ENCODE results near the gene CCL19. TPM values are rescaled to one million over a fixed set of nuclear protein-coding genes. Genes with fewer than 3 reads are reported as not detected.
"Not testable (repeated sequence)": the region's sequence is repeated elsewhere in the genome, so short reads cannot be mapped to it uniquely, and the experiment has no call there.

Gene CCL19
- total RNA-seq, result 1 to 10 TPM in 1 of 4 donors, not detected in 3; 1.2 TPM

DNA sequence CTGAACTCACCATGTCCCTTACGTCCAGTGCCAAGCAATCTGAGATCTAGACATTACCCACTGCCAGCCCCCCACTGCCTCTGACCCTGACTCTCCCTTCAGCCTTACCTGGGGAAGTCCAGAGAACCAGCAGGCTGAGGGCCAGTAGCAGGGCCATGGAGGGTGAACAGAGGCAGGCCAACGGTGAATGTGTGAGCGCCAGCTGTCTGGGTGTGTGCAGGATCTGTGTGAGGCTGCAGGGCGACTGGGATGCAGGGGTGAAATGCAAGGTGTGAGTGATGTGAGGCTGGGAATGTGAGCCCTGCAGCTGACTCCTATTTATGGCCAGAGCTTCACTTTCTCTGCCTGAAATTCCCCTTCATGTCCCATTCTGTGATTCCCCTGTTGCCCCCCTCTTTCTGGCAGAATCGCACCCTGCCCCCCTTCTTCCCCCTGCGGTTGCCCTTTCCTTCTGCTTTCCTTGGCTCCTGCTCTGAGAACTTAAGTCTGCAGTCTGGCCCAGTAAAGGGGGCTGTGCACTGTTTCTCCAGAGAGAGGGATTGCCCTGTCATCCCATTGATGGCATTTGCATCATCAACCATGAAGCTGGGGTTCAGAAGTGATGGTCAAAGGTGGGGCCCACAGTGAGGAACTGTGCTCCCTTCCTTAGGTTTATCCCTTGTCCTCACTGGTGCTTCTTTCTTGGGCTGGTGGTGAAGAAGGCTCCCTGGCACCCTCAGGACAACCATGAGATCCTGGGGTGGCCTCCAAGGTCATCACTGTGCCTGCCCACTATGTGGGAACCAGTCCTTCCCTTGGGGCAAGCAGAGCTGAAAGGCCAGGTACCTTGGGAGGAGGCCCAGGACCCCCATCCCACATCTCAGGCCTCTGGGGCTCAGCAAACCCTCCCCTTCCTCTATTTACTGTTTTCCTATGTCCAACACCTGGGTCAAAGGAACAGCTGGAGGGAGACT lies at the start of gene CCL19:
CCL19 (minus strand) TSS at position 294 of the 953 bp plus-strand sequence; CDS start at position 157, 137 bp downstream.
- Histone ChIP-seq H3K4me3 (no peak within 1 kb of the TSS), H3K36me3 (no peaks in the 10 kb centered on the region), H3K27ac (no peak within 1 kb of the TSS), H3K9me3 (no peaks in the 10 kb centered on the region), H3K27me3 (no peaks in the 10 kb centered on the region), H3K4me1 (peaks cover 0 to 13% (median 0%) of the 10 kb centered on the region in 3 donors)
- TF ChIP-seq EP300 (IDR thresholded peaks at IDR 0.05) (no peak), POLR2AphosphoS5 (IDR thresholded peaks at IDR 0.05) (no peak), POLR2A (IDR thresholded peaks at IDR 0.05) (no peak)
- TF ChIP-seq, protein P1, sequence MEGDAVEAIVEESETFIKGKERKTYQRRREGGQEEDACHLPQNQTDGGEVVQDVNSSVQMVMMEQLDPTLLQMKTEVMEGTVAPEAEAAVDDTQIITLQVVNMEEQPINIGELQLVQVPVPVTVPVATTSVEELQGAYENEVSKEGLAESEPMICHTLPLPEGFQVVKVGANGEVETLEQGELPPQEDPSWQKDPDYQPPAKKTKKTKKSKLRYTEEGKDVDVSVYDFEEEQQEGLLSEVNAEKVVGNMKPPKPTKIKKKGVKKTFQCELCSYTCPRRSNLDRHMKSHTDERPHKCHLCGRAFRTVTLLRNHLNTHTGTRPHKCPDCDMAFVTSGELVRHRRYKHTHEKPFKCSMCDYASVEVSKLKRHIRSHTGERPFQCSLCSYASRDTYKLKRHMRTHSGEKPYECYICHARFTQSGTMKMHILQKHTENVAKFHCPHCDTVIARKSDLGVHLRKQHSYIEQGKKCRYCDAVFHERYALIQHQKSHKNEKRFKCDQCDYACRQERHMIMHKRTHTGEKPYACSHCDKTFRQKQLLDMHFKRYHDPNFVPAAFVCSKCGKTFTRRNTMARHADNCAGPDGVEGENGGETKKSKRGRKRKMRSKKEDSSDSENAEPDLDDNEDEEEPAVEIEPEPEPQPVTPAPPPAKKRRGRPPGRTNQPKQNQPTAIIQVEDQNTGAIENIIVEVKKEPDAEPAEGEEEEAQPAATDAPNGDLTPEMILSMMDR (IDR thresholded peaks at IDR 0.05), result no peak
- no peak for ATAC-seq
- 41% methylated on average over 4 of the region's 6 CpGs; no CpG with 5 or more reads in 1 of the 2 donors for WGBS, 2 donors (ENCODE audit: low coverage in 1 of 2)

DNA sequence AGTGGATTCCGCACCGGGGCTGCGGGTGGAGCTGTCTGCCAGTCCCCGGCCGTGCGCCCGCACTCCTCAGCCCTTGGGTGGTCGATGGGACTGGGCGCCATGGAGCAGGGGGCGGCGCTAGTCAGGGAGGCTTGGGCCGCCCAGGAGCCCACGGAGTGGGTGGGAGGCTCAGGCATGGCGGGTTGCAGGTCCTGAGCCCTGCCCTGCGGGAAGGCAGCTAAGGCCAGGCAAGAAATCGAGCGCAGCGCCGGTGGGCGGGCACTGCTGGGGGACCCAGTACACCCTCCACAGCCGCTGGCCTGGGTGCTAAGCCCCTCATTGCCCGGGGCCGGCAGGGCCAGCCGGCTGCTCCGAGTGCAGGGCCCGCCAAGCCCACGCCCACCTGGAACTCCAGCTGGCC lies 49.1 kb upstream of the CCL19 start:
- not testable (repeated sequence) for H3K27ac ChIP-seq, ATAC-seq
- 93% methylated on average over 5 of the region's 27 CpGs; no CpG with 5 or more reads in 1 of the 2 donors for WGBS, 2 donors (ENCODE audit: low coverage in 1 of 2)

DNA sequence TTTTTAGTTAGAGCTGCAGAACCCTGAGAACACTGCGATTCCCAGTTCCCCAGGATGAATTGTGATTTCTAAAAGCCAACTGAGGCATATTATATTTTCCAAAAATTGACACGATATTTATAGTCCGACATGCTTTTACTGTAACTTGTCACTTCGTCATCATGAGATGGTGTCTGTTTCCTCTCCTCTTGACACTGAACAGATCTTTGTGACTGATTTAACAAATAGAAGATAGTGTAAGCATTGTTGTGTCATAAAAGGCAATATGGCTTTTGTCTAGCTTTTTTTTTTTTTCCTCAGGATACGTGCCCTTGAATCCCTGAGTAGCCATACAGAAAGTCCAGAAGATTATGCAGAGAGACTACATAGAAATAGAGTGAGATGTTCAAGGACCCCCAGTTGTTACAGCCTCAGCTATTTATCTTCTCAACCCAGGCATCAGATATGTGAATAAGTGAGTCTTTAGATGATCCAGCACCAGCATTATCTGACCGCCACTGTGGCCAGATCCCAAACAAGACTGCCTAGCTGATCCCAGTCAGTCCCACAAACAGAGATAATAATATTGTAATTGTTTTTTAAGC lies 46.7 kb upstream of the CCL19 start:
- Histone ChIP-seq H3K36me3 (no peaks in the 10 kb centered on the region), H3K9me3 (no peaks in the 10 kb centered on the region), H3K4me1 (no peaks in the 10 kb centered on the region), H3K27me3 (no peaks in the 10 kb centered on the region), H3K4me3 (no peak overlapping the region), H3K27ac (no peak overlapping the region)
- TF ChIP-seq POLR2A (IDR thresholded peaks at IDR 0.05), result no peak
- no peak for TF ChIP-seq EP300 (IDR thresholded peaks at IDR 0.05)
- TF ChIP-seq POLR2AphosphoS5 (IDR thresholded peaks at IDR 0.05), result no peak
- TF ChIP-seq, protein P1 (IDR thresholded peaks at IDR 0.05), result no peak
- WGBS, 2 donors (ENCODE audit: low coverage in 1 of 2), result 41 to 43% methylated on average over 6 of the region's 6 CpGs
- no peak for ATAC-seq

More for the DNA sequence above, 49.1 kb upstream of the CCL19 start:
- H3K36me3 ChIP-seq, H3K27me3 ChIP-seq, H3K9me3 ChIP-seq, H3K4me1 ChIP-seq, H3K4me3 ChIP-seq: not testable (repeated sequence)

DNA sequence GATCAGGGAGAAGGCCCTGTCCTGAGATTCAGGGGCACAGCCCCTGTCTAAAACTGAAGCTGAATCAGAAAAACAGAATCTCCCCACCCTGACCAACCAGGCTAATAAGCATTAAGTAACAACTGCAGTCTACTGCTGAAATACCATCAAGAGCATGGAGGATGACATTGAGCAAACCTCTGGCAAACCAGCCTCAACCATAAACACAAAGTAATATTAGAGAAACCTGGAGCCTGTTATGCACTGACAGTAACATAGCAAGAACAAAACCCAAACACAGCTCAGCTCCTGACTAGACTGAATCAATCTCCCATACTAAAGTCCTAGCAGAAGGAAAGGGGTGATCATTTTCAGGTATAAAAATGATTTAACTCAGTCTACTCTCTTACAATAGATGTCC lies 43.6 kb upstream of the CCL19 start:
- Histone ChIP-seq H3K36me3 (no peaks in the 10 kb centered on the region), H3K4me1 (no peaks in the 10 kb centered on the region), H3K4me3 (no peak overlapping the region), H3K27me3 (no peaks in the 10 kb centered on the region), H3K9me3 (no peaks in the 10 kb centered on the region), H3K27ac (no peak overlapping the region)
- no peak for ATAC-seq
- TF ChIP-seq, protein P1 (IDR thresholded peaks at IDR 0.05), result no peak
- TF ChIP-seq POLR2A (IDR thresholded peaks at IDR 0.05) (no peak), POLR2AphosphoS5 (IDR thresholded peaks at IDR 0.05) (no peak), EP300 (IDR thresholded peaks at IDR 0.05) (no peak)

DNA sequence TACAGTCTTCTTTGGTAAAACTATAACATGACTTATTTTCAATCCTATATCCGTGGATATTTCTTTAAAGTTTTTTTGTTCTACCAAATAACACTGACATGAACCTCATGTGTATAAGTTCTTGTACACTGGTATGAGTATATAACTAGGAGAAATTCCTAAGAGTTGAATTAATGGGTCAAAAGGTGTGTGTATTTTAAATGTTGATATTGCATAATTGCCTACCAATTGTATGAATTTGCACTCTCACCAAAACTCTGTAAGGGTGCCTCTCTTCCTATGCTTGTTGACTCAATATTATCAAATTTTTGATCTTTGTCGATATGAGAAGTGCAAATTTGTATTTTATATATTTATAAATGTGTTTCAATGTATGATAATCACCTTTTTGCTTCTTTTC lies 41.8 kb upstream of the CCL19 start:
- no peak for ATAC-seq
- no peaks in the 10 kb centered on the region for H3K27me3 ChIP-seq
- H3K36me3 ChIP-seq, result no peaks in the 10 kb centered on the region
- no peaks in the 10 kb centered on the region for H3K9me3 ChIP-seq
- WGBS, 2 donors (ENCODE audit: low coverage in 1 of 2), result 81 to 91% methylated on average over 2 of the region's 2 CpGs
- no peak overlapping the region for H3K27ac ChIP-seq
- no peaks in the 10 kb centered on the region for H3K4me1 ChIP-seq
- no peak overlapping the region for H3K4me3 ChIP-seq
- TF ChIP-seq, protein P1 (IDR thresholded peaks at IDR 0.05), result no peak
- TF ChIP-seq POLR2AphosphoS5 (IDR thresholded peaks at IDR 0.05) (no peak), POLR2A (IDR thresholded peaks at IDR 0.05) (no peak)

Data from gastroesophageal sphincter (tissue), 4 donors.